HepG2 (cell line): ENCODE data around the gene LILRB4. TPM values are rescaled to one million over a fixed set of nuclear protein-coding genes. Genes with fewer than 3 reads are reported as not detected.

Source experiments
- ATAC-seq: fragments of 200-7000 bp; cut with Tn5 transposase; 3 replicates; pipeline ENCODE4 v1.9.1; 2020; ENCODE audit warnings: mild to moderate bottlenecking, moderate library complexity
- BruUV-seq: library from RNA; stranded (reverse); fragments of 400-500 nt; replicated peaks from 2 replicates; lab custom pipeline; 2021; lab: Mats Ljungman, UMichigan
- CTCF ChIA-PET: fragments of 300-600 bp; formaldehyde crosslinking; extraction: SDS; loops from one replicate; lab custom pipeline; 2021; ENCODE audit warnings: low total read pairs, inconsistent platforms, low intra/inter-chr PET ratio; lab: Yijun Ruan, JAX
- POLR2A ChIA-PET: fragments of 350-600 bp; sonication (Branson Sonifier 250); formaldehyde crosslinking; loops from one replicate; lab custom pipeline; 2020; ENCODE audit warnings: antibody characterized with exemption, inconsistent platforms; lab: Yijun Ruan, JAX
- DNase-seq: peaks from one replicate; pipeline ENCODE4 v3.0.0-alpha.2; 2015; ENCODE audit warnings: low spot score
- FAIRE-seq: peaks from 3 replicates; lab custom pipeline; 2011; peaks lifted over from hg19 to GRCh38; lab: Jason Lieb, UNC
- H2AFZ ChIP-seq: one replicate; pipeline ENCODE4 v1.6.1; 2011; ENCODE audit warnings: low read length, inconsistent platforms
- H3K27ac ChIP-seq: fragments of 300-600 bp; 3 replicates; pipeline ENCODE4 v1.8.0; 2011; ENCODE audit warnings: mixed run types, mild to moderate bottlenecking, mixed read lengths, low read length, inconsistent platforms; ENCODE audit not compliant: insufficient read depth; ENCODE audit errors: extremely low read length
- H3K27me3 ChIP-seq, 2 experiments: fragments of 200-600 bp in 1 of 2; 2 replicates in 1 of 2; 3 replicates in 1 of 2; pipeline versions ENCODE4 v1.6.0 to v1.8.0; 2011; ENCODE audit warnings: low read length in 2 of 2, mild to moderate bottlenecking in 2 of 2, moderate library complexity in 2 of 2, inconsistent platforms in 1 of 2; ENCODE audit not compliant: insufficient read depth in 2 of 2, control insufficient read depth in 1 of 2
- H3K36me3 ChIP-seq, 2 experiments: fragments of 200-600 bp in 1 of 2; replicated peaks in 1 of 2; 2 replicates in 1 of 2; 3 replicates in 1 of 2; pipeline versions ENCODE4 v1.5.1 to v1.8.0; 2011; ENCODE audit warnings: low read length in 2 of 2, inconsistent platforms in 1 of 2; ENCODE audit not compliant: insufficient read depth in 2 of 2, control insufficient read depth in 1 of 2
- H3K4me1 ChIP-seq: 2 replicates; pipeline ENCODE4 v1.5.1; 2012; ENCODE audit warnings: low read length, inconsistent platforms; ENCODE audit not compliant: insufficient read depth
- H3K4me2 ChIP-seq: 2 replicates; pipeline ENCODE4 v1.6.0; 2011; ENCODE audit warnings: low read depth, low read length, inconsistent platforms
- H3K4me3 ChIP-seq, 3 experiments: fragments of 200-600 bp in 1 of 3; sonication (generic), shearing (Covaris generic) in 1 of 3; replicated peaks in 1 of 3; 2 replicates each; pipeline ENCODE4 v1.5.1; 2011 to 2016; ENCODE audit warnings: low read length in 3 of 3, inconsistent platforms in 2 of 3, low read depth in 2 of 3, mild to moderate bottlenecking in 2 of 3, control low read depth in 1 of 3, mixed read lengths in 1 of 3; ENCODE audit not compliant: insufficient read depth in 1 of 3
- H3K79me2 ChIP-seq: one replicate; pipeline ENCODE4 v1.6.1; 2011; ENCODE audit warnings: low read length, inconsistent platforms; ENCODE audit not compliant: insufficient read depth
- H3K9ac ChIP-seq: 2 replicates; pipeline ENCODE4 v1.6.0; 2011; ENCODE audit warnings: mild to moderate bottlenecking, low read depth, low read length, inconsistent platforms; ENCODE audit not compliant: insufficient read depth
- H3K9me3 ChIP-seq: 2 replicates; pipeline ENCODE4 v1.5.1; 2012; ENCODE audit warnings: mild to moderate bottlenecking, low read length
- H4K20me1 ChIP-seq: 2 replicates; pipeline ENCODE4 v1.6.0; 2011; ENCODE audit warnings: inconsistent platforms, mild to moderate bottlenecking, low read length, moderate library complexity; ENCODE audit not compliant: insufficient read depth
- HOXA3 ChIP-seq: sonication (generic); formaldehyde crosslinking; IDR thresholded peaks from 2 replicates; pipeline ENCODE4 v1.5.0; 2020; ENCODE audit warnings: missing genetic modification reagents
- KLF12 ChIP-seq: sonication (generic); formaldehyde crosslinking; IDR thresholded peaks from 2 replicates; pipeline ENCODE4 v1.4.0; 2020; ENCODE audit warnings: missing genetic modification reagents, borderline replicate concordance
- KLF13 ChIP-seq: sonication (generic); formaldehyde crosslinking; IDR thresholded peaks from 2 replicates; pipeline ENCODE4 v1.4.0; 2020; ENCODE audit warnings: mild to moderate bottlenecking, missing genetic modification reagents
- NFE2L2 ChIP-seq: fragments of 150-350 bp; IDR thresholded peaks from 2 replicates; pipeline ENCODE4 v1.6.1; 2014; ENCODE audit warnings: low read length
- RAD21 ChIP-seq: fragments of 450-650 bp; formaldehyde crosslinking; IDR thresholded peaks from 2 replicates; pipeline ENCODE4 v1.5.0; 2020; ENCODE audit warnings: mild to moderate bottlenecking
- SIN3B ChIP-seq: fragments of 150-350 bp; IDR thresholded peaks from 2 replicates; pipeline ENCODE4 v1.6.1; 2014; ENCODE audit warnings: low read length
- THAP8 ChIP-seq: sonication (generic); formaldehyde crosslinking; IDR thresholded peaks from 2 replicates; pipeline ENCODE4 v1.5.1; 2020; ENCODE audit warnings: missing genetic modification reagents, mild to moderate bottlenecking, borderline replicate concordance
- ZFP36L1 ChIP-seq: sonication (generic); formaldehyde crosslinking; IDR thresholded peaks from 2 replicates; pipeline ENCODE4 v1.8.0; 2022; ENCODE audit warnings: mild to moderate bottlenecking, missing genetic modification reagents, moderate library complexity
- ZNF101 ChIP-seq: sonication (generic); formaldehyde crosslinking; IDR thresholded peaks from 2 replicates; pipeline ENCODE4 v1.4.0; 2020; ENCODE audit warnings: mild to moderate bottlenecking, low read depth, missing genetic modification reagents, borderline replicate concordance
- ZNF337 ChIP-seq: sonication (generic); formaldehyde crosslinking; IDR thresholded peaks from 2 replicates; pipeline ENCODE4 v1.5.1; 2020; ENCODE audit warnings: missing genetic modification reagents, low read depth, mild to moderate bottlenecking, borderline replicate concordance
- ZNF614 ChIP-seq: IDR thresholded peaks from 2 replicates; pipeline ENCODE4 v1.6.1; 2018; ENCODE audit warnings: missing biosample characterization, missing genetic modification reagents, inconsistent platforms, borderline replicate concordance
- ZNF879 ChIP-seq: sonication (generic); formaldehyde crosslinking; IDR thresholded peaks from 2 replicates; pipeline ENCODE4 v1.8.1; 2023; ENCODE audit warnings: missing genetic modification reagents
- WGBS: methylation state at CpG from one replicate; pipeline ENCODE4 v1.1.6; 2017; ENCODE audit warnings: low lambda C conversion rate; 5-methylcytosine and 5-hydroxymethylcytosine counted together
- in situ Hi-C: cut with HindIII; loops from 2 replicates; pipeline ENCODE4 v1.10.0; 2017; ENCODE audit warnings: low pct_unique_long_range_greater_than_20kb; ENCODE audit not compliant: extremely low pct_ligation_motif_present
- intact Hi-C: fragments of 100-400 bp; cut with micrococcal nuclease; formaldehyde crosslinking; loops from one replicate; pipeline ENCODE4 v1.10.0; 2022; ENCODE audit not compliant: unreplicated experiment
- polyA plus RNA-seq, 8 experiments: library from polyadenylated mRNA; depleted of rRNA in 3 of 8; stranded (reverse) in 7 of 8; unstranded in 1 of 8; fragments of >200 nt; fragmentation: Illumina TruSeq in 4 of 8; extraction: Trizol in 4 of 8; gene quantifications; 2 replicates each; pipeline versions ENCODE4 v1.2.1 to v1.2.3, GENCODE V29; 2011 to 2016; ENCODE audit warnings: low read depth in 4 of 8, missing spikeins in 1 of 8, mixed read lengths in 1 of 8; ENCODE audit not compliant: insufficient read depth in 1 of 8
- total RNA-seq, 5 experiments: library from RNA; depleted of rRNA; stranded (reverse); fragments of >200 nt; fragmentation: Illumina TruSeq; extraction: Trizol; gene quantifications; 2 replicates each; pipeline ENCODE4 v1.2.3, GENCODE V29; 2016; ENCODE audit warnings: low read depth in 1 of 5
- TF ChIP-seq, protein P1 (sequence below): sonication (generic); formaldehyde crosslinking; IDR thresholded peaks from 2 replicates; pipeline ENCODE4 v1.4.0; 2020; ENCODE audit warnings: mild to moderate bottlenecking, missing genetic modification reagents

Gene LILRB4
- total and polyA plus RNA-seq, 2 of the 13 experiments (the other 11 are each of a cell fraction or from before 2014, with no cell fraction given) = not detected

- DNase-seq (no peak), FAIRE-seq (no peak), ATAC-seq (no peak)
- H3K9me3 ChIP-seq = no peaks in the 10 kb centered on the region
- intact Hi-C loops = no loop called here
- no peak for TF ChIP-seq ZNF614 (CRISPR knock-in tag)
- no peak for TF ChIP-seq THAP8 (CRISPR knock-in tag)
- H3K4me1 ChIP-seq = no peaks in the 10 kb centered on the region
- in situ Hi-C loops = no loop called here
- H3K27me3 ChIP-seq = no peaks in the 10 kb centered on the region
- H2AFZ ChIP-seq = no peak overlapping the region
- no peaks in the 10 kb centered on the region for H3K79me2 ChIP-seq
- no peak overlapping the region for H3K9ac ChIP-seq
- H3K4me2 ChIP-seq = no peak overlapping the region
- H3K27ac ChIP-seq = no peak overlapping the region
- no TSS peak for BruUV-seq
- no peaks in the 10 kb centered on the region for H3K36me3 ChIP-seq
- POLR2A ChIA-PET = no interaction called here
- H4K20me1 ChIP-seq = no peaks in the 10 kb centered on the region
- H3K4me3 ChIP-seq = no peak overlapping the region
- CTCF ChIA-PET = no interaction called here
- WGBS = 17% methylated on average over 5 of the region's 5 CpGs
Measured at GRCh38 chr19:54616821-54617560, 45.8 kb upstream of the LILRB4 start.

GRCh38 chr19:54620464-54620863, 42.3 kb upstream of the LILRB4 start:
- H3K9me3 ChIP-seq = no peaks in the 10 kb centered on the region
- H3K27me3 ChIP-seq = peaks cover 0 to 1% of the 10 kb centered on the region in 2 experiments; a peak in 2 of 5 replicates
- 0% methylated on average over 4 of the region's 4 CpGs for WGBS
- no peak overlapping the region for H2AFZ ChIP-seq
- no peak overlapping the region for H3K4me2 ChIP-seq
- ATAC-seq (no peak), DNase-seq (no peak), FAIRE-seq (no peak)
- no peak overlapping the region for H3K9ac ChIP-seq
- H3K4me1 ChIP-seq = no peaks in the 10 kb centered on the region
- intact Hi-C loops (no loop called here), in situ Hi-C loops (no loop called here)
- no peaks in the 10 kb centered on the region for H4K20me1 ChIP-seq
- H3K36me3 ChIP-seq = no peaks in the 10 kb centered on the region
- H3K4me3 ChIP-seq = no peak overlapping the region
- POLR2A ChIA-PET = no interaction called here
- H3K27ac ChIP-seq = no peak overlapping the region
- no TSS peak for BruUV-seq
- CTCF ChIA-PET = no interaction called here
- no peaks in the 10 kb centered on the region for H3K79me2 ChIP-seq
- TF ChIP-seq ZNF879 (CRISPR knock-in tag) (no peak), SIN3B (no peak), ZNF337 (CRISPR knock-in tag) (no peak), NFE2L2 (no peak), KLF12 (CRISPR knock-in tag) (no peak), HOXA3 (no peak), KLF13 (CRISPR knock-in tag) (no peak), RAD21 (no peak), ZNF101 (CRISPR knock-in tag) (no peak), ZFP36L1 (CRISPR knock-in tag) (no peak)
- TF ChIP-seq, protein P1, sequence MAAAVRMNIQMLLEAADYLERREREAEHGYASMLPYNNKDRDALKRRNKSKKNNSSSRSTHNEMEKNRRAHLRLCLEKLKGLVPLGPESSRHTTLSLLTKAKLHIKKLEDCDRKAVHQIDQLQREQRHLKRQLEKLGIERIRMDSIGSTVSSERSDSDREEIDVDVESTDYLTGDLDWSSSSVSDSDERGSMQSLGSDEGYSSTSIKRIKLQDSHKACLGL (CRISPR knock-in tag) = no peak
